Measurements from ENCODE around the gene CHN2.

DNA sequence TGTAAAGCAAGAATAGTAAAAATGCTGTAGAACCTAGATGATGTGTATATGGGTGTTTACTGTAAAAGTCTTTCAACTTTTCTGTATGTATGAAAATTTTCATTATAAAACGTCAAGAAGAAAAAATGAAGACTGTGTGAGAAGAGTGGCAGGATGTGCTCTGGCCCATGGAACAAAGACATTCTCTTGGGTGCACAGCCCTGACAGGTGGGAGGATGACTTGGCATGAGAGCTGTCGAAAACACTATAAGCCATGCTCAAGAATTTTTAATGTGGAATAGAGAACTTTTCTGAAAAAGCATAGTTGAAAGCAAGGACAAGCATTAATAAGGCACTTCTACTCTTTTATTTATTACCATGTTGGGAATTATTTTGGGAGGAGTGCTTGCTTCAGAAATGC, 185.0 kb downstream of the CHN2 start:
- TF ChIP-seq POLR2A (IDR thresholded peaks at IDR 0.05): no peak
- TF ChIP-seq, protein P1, sequence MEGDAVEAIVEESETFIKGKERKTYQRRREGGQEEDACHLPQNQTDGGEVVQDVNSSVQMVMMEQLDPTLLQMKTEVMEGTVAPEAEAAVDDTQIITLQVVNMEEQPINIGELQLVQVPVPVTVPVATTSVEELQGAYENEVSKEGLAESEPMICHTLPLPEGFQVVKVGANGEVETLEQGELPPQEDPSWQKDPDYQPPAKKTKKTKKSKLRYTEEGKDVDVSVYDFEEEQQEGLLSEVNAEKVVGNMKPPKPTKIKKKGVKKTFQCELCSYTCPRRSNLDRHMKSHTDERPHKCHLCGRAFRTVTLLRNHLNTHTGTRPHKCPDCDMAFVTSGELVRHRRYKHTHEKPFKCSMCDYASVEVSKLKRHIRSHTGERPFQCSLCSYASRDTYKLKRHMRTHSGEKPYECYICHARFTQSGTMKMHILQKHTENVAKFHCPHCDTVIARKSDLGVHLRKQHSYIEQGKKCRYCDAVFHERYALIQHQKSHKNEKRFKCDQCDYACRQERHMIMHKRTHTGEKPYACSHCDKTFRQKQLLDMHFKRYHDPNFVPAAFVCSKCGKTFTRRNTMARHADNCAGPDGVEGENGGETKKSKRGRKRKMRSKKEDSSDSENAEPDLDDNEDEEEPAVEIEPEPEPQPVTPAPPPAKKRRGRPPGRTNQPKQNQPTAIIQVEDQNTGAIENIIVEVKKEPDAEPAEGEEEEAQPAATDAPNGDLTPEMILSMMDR (IDR thresholded peaks at IDR 0.05): no peak
